GM21360 (cell line): ENCODE results near the gene LITAF.
"Not testable (repeated sequence)": the region's sequence is repeated elsewhere in the genome, so short reads cannot be mapped to it uniquely, and the experiment has no call there.

Experiments used
- ATAC-seq: cut with Tn5 transposase; IDR thresholded peaks from one replicate; pipeline ENCODE4 v1.9.1; 2021; ENCODE audit warnings: mild to moderate bottlenecking, moderate library complexity; ENCODE audit not compliant: unreplicated experiment

The LITAF gene

GRCh38 chr16:11576427-11577289 lies 10.1 kb downstream of the LITAF start:
- ATAC-seq = no peak

GRCh38 chr16:11575223-11575589 lies 11.5 kb downstream of the LITAF start:
- no peak for ATAC-seq

GRCh38 chr16:11572301-11572995 lies 14.3 kb downstream of the LITAF start:
- no peak for ATAC-seq

GRCh38 chr16:11571549-11571948 lies 15.2 kb downstream of the LITAF start:
- ATAC-seq = no peak

- no peak for ATAC-seq
Measured at GRCh38 chr16:11570806-11571205, 15.9 kb downstream of the LITAF start.

DNA sequence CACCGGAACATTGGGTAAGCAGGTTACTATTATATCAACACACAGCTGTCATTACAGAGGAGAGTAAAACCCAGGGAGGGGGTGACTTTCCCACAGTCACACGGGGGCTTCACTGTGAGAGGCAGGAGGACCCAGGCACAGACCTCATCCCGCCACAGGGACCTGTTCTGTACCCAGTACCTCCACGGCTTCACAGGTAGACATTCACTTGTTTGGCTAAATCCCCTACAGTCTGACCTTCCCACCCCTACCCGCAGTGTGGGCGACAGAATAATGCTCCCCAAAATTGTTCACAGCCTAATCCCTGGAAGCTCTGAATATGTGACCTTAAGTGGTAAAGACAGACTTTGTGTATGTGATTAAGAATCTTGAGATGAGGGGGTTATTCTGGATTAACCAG lies 16.5 kb downstream of the LITAF start:
- no peak for ATAC-seq

DNA sequence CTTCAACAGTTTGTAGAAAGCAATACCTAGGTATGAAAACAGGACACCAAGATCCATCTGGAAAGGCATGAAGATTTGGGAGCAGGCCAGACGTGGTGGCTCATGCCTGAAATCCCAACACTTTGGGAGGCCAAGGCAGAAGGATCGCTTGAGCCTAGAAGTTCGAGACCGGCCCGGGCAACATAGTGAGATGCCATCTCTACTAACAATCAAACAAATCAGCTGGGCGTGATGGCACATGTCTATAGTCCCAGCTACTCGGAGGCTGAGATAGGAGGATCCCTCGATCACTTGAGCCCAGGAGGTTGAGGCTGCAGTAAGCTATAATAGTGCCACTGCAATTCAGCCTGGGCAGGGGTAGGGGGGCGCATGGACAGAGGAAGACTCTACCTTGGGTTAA lies 20.3 kb downstream of the LITAF start:
- no peak for ATAC-seq

DNA sequence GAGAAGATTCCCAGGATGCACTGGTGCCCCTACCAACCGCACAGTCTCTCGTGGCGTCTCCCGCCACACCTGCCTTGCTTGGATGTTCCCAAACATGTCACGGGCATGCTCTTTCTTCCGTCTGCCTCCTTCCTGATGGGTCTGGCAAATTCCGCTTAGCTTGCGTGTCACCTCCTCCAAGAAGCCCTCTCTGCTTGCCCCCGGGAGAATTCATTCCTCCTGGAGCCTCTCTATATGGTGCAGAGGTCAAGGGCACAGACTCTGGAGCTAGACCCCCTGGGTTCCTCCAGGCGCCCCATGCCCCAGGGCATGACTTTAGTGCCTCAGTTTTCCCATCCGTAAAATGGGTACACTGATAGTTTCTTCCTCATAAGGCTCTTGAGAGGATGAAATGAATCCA lies 21.1 kb downstream of the LITAF start:
- no peak for ATAC-seq

DNA sequence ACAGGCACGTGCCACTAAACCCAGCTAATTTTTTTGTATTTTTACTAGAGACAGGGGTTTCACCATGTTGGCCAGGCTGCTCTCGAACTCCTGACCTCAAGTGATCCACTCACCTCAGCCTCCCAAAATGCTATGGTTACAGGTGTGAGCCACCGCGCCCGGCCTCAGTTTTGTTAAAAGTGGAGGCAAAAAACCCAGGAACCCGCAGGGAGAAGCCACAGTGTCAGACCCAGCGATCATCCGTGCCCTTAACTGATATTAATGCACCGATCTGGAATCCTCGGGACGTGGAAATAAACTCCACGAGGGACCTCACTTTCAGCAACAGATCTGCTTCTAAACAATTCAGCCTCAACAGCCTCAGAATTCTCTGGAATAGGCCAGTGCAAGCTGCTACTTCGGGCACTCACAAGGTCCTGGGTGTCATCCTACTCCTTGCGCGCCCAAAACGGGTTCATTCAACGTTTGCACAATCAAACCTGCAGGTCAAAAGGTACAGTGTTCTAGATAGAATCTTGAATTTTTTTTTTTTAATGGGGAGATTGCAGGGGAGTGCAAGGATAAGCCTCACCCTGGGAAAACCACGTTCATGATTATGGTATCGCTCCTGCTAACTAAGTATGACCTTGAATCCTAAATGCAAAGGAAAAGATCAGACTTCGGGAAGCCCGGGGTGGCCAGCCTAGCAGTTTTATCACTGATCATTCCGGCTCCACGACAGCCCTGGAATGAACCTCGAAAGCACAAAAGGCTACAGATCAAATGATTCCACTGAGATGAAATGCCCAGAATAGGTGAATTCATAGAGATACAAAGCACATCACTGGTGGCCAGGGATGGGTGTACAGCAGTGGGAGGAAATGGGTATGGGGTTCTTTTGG lies 22.4 kb downstream of the LITAF start:
- no peak for ATAC-seq

DNA sequence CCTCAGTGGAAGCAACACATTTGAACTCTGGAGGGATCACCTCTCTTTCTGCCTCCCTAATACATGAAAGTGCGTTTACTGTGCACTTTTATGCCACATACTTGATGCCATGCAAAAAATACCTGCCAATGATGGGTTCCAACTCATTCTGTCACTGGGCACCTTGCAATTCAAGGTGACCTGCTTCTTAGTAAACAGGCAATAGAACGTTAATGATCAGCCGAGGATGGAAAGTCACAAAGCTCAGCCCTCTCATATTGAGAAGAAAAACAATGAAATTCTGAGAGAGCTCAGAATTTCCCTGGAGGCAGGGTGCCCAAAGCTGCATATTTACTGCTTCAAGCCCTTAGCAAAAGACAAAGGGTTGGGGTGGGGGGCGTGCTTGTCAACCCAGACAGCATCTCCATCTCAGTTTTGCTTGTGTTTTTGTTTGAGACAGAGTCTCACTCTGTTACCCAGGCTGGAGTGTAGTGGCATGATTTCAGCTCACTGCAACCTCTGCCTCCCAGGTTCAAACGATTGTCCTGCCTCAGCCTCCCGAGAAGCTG lies 23.2 kb downstream of the LITAF start:
- ATAC-seq = no peak

DNA sequence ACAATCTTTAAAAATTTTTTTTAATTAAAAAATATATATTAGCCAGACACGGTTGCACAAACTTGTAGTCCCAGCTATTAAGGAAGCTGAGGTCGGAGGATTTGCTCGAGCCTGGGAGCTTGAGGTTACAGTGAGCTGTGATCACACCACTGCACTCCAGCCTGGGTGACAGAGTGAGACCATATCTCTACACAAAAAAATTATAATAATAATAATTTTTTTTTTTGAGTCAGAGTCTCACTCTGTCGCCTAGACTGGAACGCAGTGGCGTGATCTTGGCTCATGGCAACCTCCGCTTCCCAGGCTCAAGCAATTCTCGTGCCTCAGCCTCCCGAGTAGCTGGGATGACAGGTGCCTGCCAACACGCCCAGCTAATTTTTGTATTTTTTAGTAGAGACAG lies 23.8 kb downstream of the LITAF start:
- no peak for ATAC-seq

- no peak for ATAC-seq
Measured at GRCh38 chr16:11562411-11562810, 24.3 kb downstream of the LITAF start.

DNA sequence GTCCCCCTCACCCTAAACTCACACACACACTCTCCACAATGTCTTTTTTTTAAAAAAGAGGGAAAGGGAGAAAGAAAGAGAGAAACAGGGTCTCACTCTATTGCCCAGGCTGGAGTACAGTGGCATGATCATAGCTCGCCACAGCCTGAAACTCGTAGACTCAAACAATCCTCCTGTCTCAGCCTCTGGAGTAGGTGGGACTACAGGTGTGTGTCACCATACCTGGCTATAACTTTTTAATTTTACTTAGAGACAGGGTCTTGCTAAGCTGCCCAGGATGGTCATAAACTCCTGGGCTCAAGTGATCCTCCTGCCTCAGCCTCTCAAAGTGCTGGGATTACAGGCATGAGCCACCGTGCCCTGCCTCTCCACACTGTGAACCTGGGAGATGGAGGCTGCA lies 24.9 kb downstream of the LITAF start:
- no peak for ATAC-seq

GRCh38 chr16:11561454-11561805 lies 25.3 kb downstream of the LITAF start:
- no peak for ATAC-seq

- ATAC-seq = no peak
Measured at GRCh38 chr16:11560701-11561453, 25.8 kb downstream of the LITAF start.

DNA sequence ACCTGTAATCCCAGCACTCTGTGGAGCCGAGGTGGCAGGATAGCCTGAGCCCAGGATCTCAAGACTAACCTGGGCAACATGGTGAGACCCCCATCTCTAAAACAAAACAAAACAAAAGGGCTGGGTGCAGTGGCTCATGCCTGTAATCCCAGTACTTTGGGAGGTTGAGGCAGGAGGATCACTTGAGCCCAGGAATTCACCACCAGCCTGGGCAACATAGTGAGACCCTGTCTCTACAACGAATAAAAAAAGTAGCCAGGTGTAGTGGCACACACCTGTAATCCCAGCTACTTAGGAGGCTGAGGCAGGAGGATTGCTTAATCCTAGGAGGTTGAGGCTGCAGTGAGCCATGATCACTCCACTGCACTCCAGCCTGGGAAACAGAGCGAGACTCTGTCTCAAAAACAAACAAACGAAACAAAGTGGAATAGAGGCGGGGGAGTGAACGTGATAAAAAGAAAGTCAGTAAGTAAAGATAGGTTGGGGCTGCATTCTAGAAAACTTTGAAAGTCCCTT lies 28.4 kb downstream of the LITAF start:
- not testable (repeated sequence) for ATAC-seq

DNA sequence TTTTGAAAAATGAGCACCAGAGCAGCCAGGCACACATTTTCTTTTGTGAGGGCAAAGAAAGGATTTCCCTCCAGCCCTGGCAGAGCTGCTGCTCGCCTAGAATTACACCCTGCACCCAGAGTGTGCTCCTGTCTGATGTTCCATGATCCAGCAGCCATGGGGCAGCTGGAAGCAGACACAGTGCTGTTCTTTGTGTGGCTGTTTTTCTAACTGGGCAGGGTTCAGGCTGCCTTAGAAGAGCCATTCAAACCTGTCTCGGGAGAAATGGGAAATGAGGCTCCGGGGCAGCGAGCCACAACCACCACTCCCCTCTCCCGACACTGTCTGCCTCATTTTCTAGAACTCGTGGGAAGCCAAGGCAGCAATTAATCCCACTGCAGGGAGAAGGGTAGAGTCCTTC lies 28.9 kb downstream of the LITAF start:
- ATAC-seq = no peak

DNA sequence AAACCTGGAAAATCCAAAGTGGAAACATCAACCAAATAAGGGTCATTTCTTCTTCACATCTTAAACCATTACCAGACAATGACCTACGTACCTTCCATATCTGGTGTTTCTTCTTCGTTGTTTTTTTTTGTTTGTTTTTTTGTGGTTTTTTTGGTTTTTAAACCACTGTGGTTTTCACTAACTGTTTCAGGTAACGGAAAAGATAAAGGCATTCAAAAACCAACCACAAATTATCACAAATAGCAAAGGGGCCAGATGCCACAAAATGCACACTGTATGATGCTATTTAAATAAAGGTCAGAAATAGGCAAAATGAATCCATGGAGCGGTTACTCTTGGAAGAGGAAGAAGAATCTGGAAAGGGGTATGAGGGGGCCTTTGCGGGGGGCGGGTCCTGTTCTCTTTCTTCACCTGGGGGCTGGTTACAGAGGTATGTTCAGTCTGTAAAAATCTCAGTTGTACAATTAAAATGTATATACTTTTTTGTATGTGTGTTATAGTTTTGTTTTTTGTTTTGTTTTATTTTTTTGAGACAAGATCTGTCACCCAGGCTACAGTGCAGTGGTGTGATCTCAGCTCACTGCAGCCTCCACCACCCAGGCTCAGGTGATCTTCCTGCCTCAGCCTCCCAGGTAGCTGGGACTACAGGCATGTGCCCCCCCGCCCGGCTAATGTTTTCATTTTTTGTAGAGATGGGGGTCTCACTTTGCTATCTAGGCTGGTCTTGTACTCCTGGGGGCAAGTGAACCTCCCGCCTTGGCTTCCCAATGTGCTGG lies 29.6 kb downstream of the LITAF start:
- ATAC-seq = no peak

DNA sequence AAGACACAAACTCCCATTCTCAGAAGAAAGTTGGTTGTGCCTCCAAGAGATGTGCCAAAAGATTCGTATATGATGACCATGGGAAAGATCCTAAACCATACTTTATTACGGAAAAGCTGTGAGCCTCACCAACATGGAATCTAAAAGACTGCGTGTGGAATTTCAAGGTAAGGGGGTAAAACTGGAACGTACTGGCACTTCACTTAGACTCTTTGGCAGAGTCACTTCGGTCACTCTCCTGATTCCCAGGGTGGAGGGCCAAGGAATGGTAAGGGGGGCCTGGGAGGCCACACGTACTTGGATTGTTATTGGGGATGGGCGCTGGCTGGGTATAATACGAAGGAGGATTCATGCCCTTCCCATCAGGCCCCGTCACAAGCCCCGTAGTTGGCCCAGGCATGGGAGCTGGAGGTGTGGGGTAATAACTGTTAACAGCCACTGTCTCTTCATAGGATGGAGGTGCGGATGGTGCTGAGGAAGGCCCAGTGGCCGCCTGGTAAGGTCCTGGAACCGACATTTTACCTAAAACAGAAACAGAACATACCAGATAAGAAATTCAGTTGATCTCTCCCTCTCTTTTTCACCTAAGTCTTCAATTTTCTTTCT lies 30.4 kb downstream of the LITAF start:
- ATAC-seq = no peak
